K562 (cell line): ENCODE data around the gene IGLON5. TPM values are rescaled to one million over a fixed set of nuclear protein-coding genes. Genes with fewer than 3 reads are reported as not detected.

Experiments
- ATAC-seq: fragments of 200-7000 bp; cut with Tn5 transposase; 3 replicates; pipeline ENCODE4 v1.9.1; 2020; ENCODE audit warnings: moderate library complexity
- BruUV-seq: library from RNA; stranded (reverse); fragments of 400-500 nt; replicated peaks from 2 replicates; lab custom pipeline; 2021; lab: Mats Ljungman, UMichigan
- CTCF ChIA-PET: fragments of 300-600 bp; formaldehyde crosslinking; extraction: SDS; loops from one replicate; lab custom pipeline; 2021; ENCODE audit warnings: low intra/inter-chr PET ratio; lab: Yijun Ruan, JAX
- POLR2A ChIA-PET: fragments of 300-600, 350-650 bp; sonication (Branson Sonifier 250); formaldehyde crosslinking; extraction: SDS; loops from one replicate; lab custom pipeline; 2021; ENCODE audit warnings: antibody characterized with exemption, inconsistent platforms; lab: Yijun Ruan, JAX
- DNase-seq, 4 experiments: peaks; one replicate each; pipeline versions ENCODE4 v3.0.0 to v3.0.0-alpha.2; 2011 to 2018; ENCODE audit warnings: low spot score in 3 of 4, mixed read lengths in 3 of 4; ENCODE audit errors: extremely low read depth in 1 of 4
- FAIRE-seq: peaks from 2 replicates; lab custom pipeline; 2011; peaks lifted over from hg19 to GRCh38; lab: Jason Lieb, UNC
- H2AFZ ChIP-seq: 2 replicates; pipeline ENCODE4 v1.6.0; 2011; ENCODE audit warnings: low read depth, low read length, control low read depth, inconsistent platforms
- H3K27ac ChIP-seq: fragments of 200-600 bp; 3 replicates; pipeline ENCODE4 v1.8.0; 2011; ENCODE audit warnings: low read depth, mild to moderate bottlenecking, control low read depth, inconsistent platforms, low read length, moderate library complexity, mixed read lengths; ENCODE audit errors: extremely low read depth
- H3K27me3 ChIP-seq, 2 experiments: fragments of 300-600 bp in 1 of 2; 2 replicates in 1 of 2; 3 replicates in 1 of 2; pipeline versions ENCODE4 v1.6.0 to v1.8.0; 2011; ENCODE audit warnings: inconsistent platforms in 2 of 2, low read length in 2 of 2, mild to moderate bottlenecking in 1 of 2, mixed read lengths in 1 of 2, moderate library complexity in 1 of 2; ENCODE audit not compliant: control insufficient read depth in 2 of 2, insufficient read depth in 2 of 2
- H3K36me3 ChIP-seq: fragments of 300-600 bp; 3 replicates; pipeline ENCODE4 v1.8.0; 2011; ENCODE audit warnings: mild to moderate bottlenecking, low read length, inconsistent platforms; ENCODE audit not compliant: control insufficient read depth, insufficient read depth
- H3K4me1 ChIP-seq, 2 experiments: fragments of 200-600 bp in 1 of 2; replicated peaks in 1 of 2; 2 replicates in 1 of 2; 3 replicates in 1 of 2; pipeline versions ENCODE4 v1.5.1 to v1.8.0; 2011; ENCODE audit warnings: inconsistent platforms in 2 of 2, low read length in 2 of 2, mild to moderate bottlenecking in 1 of 2, mixed read lengths in 1 of 2, moderate library complexity in 1 of 2; ENCODE audit not compliant: control insufficient read depth in 2 of 2, insufficient read depth in 2 of 2
- H3K4me2 ChIP-seq: 2 replicates; pipeline ENCODE4 v1.6.1; 2011; ENCODE audit warnings: low read length, control low read depth, inconsistent platforms, mixed read lengths; ENCODE audit not compliant: insufficient read depth
- H3K4me3 ChIP-seq: fragments of 200-600 bp; sonication (generic), shearing (Covaris generic); 2 replicates; pipeline ENCODE4 v1.5.1; 2016; ENCODE audit warnings: control low read depth, inconsistent platforms
- H3K79me2 ChIP-seq: fragments of 200-600 bp; 3 replicates; pipeline ENCODE4 v1.8.0; 2011; ENCODE audit warnings: low read length, inconsistent platforms; ENCODE audit not compliant: control insufficient read depth, insufficient read depth
- H3K9ac ChIP-seq, 2 experiments: 2 replicates each; pipeline versions ENCODE4 v1.6.0 to v1.6.1; 2011; ENCODE audit warnings: low read depth in 2 of 2, low read length in 2 of 2, control low read depth in 1 of 2, inconsistent platforms in 1 of 2, mild to moderate bottlenecking in 1 of 2, mixed read lengths in 1 of 2; ENCODE audit not compliant: insufficient read depth in 1 of 2
- H3K9me1 ChIP-seq: one replicate; pipeline ENCODE4 v1.6.0; 2011; ENCODE audit warnings: inconsistent platforms, mild to moderate bottlenecking, low read length, moderate library complexity; ENCODE audit not compliant: control insufficient read depth, insufficient read depth
- H3K9me3 ChIP-seq: replicated peaks from 2 replicates; pipeline ENCODE4 v1.5.1; 2011; ENCODE audit warnings: low read depth, low read length, inconsistent platforms; ENCODE audit not compliant: control insufficient read depth, insufficient read depth
- H4K20me1 ChIP-seq: replicated peaks from 2 replicates; pipeline ENCODE4 v1.6.1; 2011; ENCODE audit warnings: low read length, inconsistent platforms, mixed read lengths; ENCODE audit not compliant: control insufficient read depth, insufficient read depth
- ASH1L ChIP-seq: fragments of 450-650 bp; IDR thresholded peaks from 2 replicates; pipeline ENCODE4 v1.6.1; 2018; ENCODE audit warnings: borderline replicate concordance, mild to moderate bottlenecking, low read depth; ENCODE audit not compliant: partially characterized antibody
- CEBPZ ChIP-seq: fragments of 150-350 bp; IDR thresholded peaks from 2 replicates; pipeline ENCODE4 v1.6.1; 2014; ENCODE audit warnings: low read depth, mild to moderate bottlenecking, low read length, borderline replicate concordance
- EGR1 ChIP-seq: fragments of 450-650 bp; conservative IDR thresholded peaks from 2 replicates; pipeline ENCODE4 v1.6.1; 2017; ENCODE audit warnings: mild to moderate bottlenecking
- EZH2 ChIP-seq: IDR thresholded peaks from 2 replicates; pipeline ENCODE4 v1.6.1; 2012; ENCODE audit warnings: low read depth, mild to moderate bottlenecking, inconsistent platforms, low read length, borderline replicate concordance
- MAFK ChIP-seq: IDR thresholded peaks from 2 replicates; pipeline ENCODE4 v1.6.1; 2011; ENCODE audit warnings: low read length, improper control_type of control experiment
- MIER1 ChIP-seq: fragments of 450-650 bp; IDR thresholded peaks from 2 replicates; pipeline ENCODE4 v1.6.1; 2016; ENCODE audit warnings: antibody characterized with exemption, mild to moderate bottlenecking, low read depth
- PREB ChIP-seq: sonication (generic); formaldehyde crosslinking; IDR thresholded peaks from 2 replicates; pipeline ENCODE4 v1.8.1; 2023; ENCODE audit warnings: mild to moderate bottlenecking, missing genetic modification reagents
- SUPT5H ChIP-seq: fragments of 450-650 bp; IDR thresholded peaks from 2 replicates; pipeline ENCODE4 v1.6.1; 2016
- WGBS: fragments of 100-300 bp; shearing (Covaris generic); methylation state at CpG from one replicate; pipeline ENCODE4 v1.1.6; 2016; ENCODE audit warnings: low coverage, mixed read lengths; ENCODE audit not compliant: insufficient coverage; ENCODE audit errors: missing lambda C conversion rate; 5-methylcytosine and 5-hydroxymethylcytosine counted together
- in situ Hi-C: fragments of 300-500 bp; cut with MboI; formaldehyde crosslinking; loops from 4 replicates; pipeline ENCODE4 v1.15.0; 2018; ENCODE audit warnings: inconsistent platforms, mixed read lengths
- intact Hi-C: fragments of 100-400 bp; cut with micrococcal nuclease; formaldehyde crosslinking; loops from 2 replicates; pipeline ENCODE4 v1.14.2; 2022
- polyA plus RNA-seq, 8 experiments: library from polyadenylated mRNA; depleted of rRNA in 4 of 8; stranded (reverse) in 5 of 8; unstranded in 3 of 8; fragments of >200 nt; fragmentation: Nextera tagmentation in 2 of 8; fragmentation: Illumina TruSeq in 1 of 8; extraction: Ambion mirVana in 2 of 8; extraction: Trizol in 1 of 8; gene quantifications; 2 replicates each; pipeline versions ENCODE4 v1.2.1 to v1.2.3, GENCODE V29; 2011 to 2014; ENCODE audit warnings: inconsistent platforms in 1 of 8, missing spikeins in 1 of 8
- total RNA-seq, 7 experiments: library from RNA; depleted of rRNA in 6 of 7; stranded (reverse); fragments of >200 nt in 6 of 7; fragmentation: Illumina TruSeq in 2 of 7; extraction: Trizol in 2 of 7; gene quantifications; 2 replicates each; pipeline versions ENCODE4 v1.2.1 to v1.2.3, GENCODE V29; 2011 to 2021; ENCODE audit warnings: low replicate concordance in 1 of 7

IGLON5 gene
- total and polyA plus RNA-seq, 9 of the 15 experiments (the other 6 are each of a cell fraction or from before 2014, with no cell fraction given) = 0.03 to 0.22 (median 0.14) TPM; not detected in 2

GRCh38 chr19:51295382-51296126 lies 15.9 kb upstream of the IGLON5 start:
- Histone ChIP-seq H3K9me1 (no peaks in the 10 kb centered on the region), H3K36me3 (no peaks in the 10 kb centered on the region), H3K4me2 (no peak overlapping the region), H4K20me1 (no peaks in the 10 kb centered on the region), H3K27me3 (peaks cover 29 to 84% of the 10 kb centered on the region in 2 experiments; a peak in 4 of 5 replicates), H3K9me3 (no peaks in the 10 kb centered on the region), H3K9ac (peak overlapping the region in 1 of 2 experiments; percentile 17; a peak in 1 of 4 replicates), H2AFZ (no peak overlapping the region), H3K4me3 (no peak overlapping the region), H3K4me1 (peaks cover 0 to 7% of the 10 kb centered on the region in 2 experiments; a peak in 2 of 5 replicates), H3K79me2 (no peaks in the 10 kb centered on the region), H3K27ac (no peak overlapping the region)
- TF ChIP-seq CEBPZ = no peak
- TF ChIP-seq MIER1 = no peak
- no peak for TF ChIP-seq EZH2
- TF ChIP-seq MAFK = no peak
- TF ChIP-seq PREB (CRISPR knock-in tag) = no peak
- no peak for TF ChIP-seq ASH1L
- no peak for TF ChIP-seq SUPT5H
- TF ChIP-seq EGR1 = no peak
- DNase-seq (no peak), FAIRE-seq (no peak), ATAC-seq (no peak)
- ChIA-PET CTCF (no interaction called here), POLR2A (no interaction called here)
- in situ Hi-C loops (no loop called here), intact Hi-C loops (loop anchor here (1.0 to 2.0 kb wide), 2 partner anchors 43 to 363 kb away; no protein-coding TSS in a partner anchor)
- no TSS peak for BruUV-seq
- 8% methylated on average over 15 of the region's 15 CpGs for WGBS
